ENCODE measurements around the gene NAALADL2.

GRCh38 chr3:175526191-175526590 is 667.1 kb downstream of the NAALADL2 start:
- TF ChIP-seq POLR2A (IDR thresholded peaks at IDR 0.05; ENCODE audit: low read length): no peak
- TF ChIP-seq GATA1 (IDR thresholded peaks at IDR 0.05; ENCODE audit: low read depth, low read length): no peak

Measured in erythroblast (primary cell).